Choroid plexus epithelial cell (primary cell): ENCODE data around the gene ST6GALNAC2.
A peak's percentile ranks its signal among the peaks of the same experiment; 100 is the strongest.
"Not testable (repeated sequence)": the region's sequence is repeated elsewhere in the genome, so short reads cannot be mapped to it uniquely, and the experiment has no call there.

Experiments
- DNase-seq: peaks from one replicate; pipeline ENCODE4 v3.0.0-alpha.2; 2010; ENCODE audit warnings: low read depth
- H3K4me3 ChIP-seq: 2 replicates; pipeline ENCODE4 v1.5.1; 2011; ENCODE audit warnings: low read depth, mild to moderate bottlenecking, control low read depth, low read length, moderate library complexity
- TF ChIP-seq, protein P1 (sequence below): conservative IDR thresholded peaks from 2 replicates; pipeline ENCODE4 v1.5.1; 2011; ENCODE audit warnings: low read depth, mild to moderate bottlenecking, control low read depth, inconsistent platforms, low read length, moderate library complexity

The ST6GALNAC2 gene

GRCh38 chr17:76566613-76566943 is 19.1 kb downstream of the ST6GALNAC2 start:
- H3K4me3 ChIP-seq, result no peak overlapping the region
- no peak for DNase-seq
- TF ChIP-seq, protein P1, sequence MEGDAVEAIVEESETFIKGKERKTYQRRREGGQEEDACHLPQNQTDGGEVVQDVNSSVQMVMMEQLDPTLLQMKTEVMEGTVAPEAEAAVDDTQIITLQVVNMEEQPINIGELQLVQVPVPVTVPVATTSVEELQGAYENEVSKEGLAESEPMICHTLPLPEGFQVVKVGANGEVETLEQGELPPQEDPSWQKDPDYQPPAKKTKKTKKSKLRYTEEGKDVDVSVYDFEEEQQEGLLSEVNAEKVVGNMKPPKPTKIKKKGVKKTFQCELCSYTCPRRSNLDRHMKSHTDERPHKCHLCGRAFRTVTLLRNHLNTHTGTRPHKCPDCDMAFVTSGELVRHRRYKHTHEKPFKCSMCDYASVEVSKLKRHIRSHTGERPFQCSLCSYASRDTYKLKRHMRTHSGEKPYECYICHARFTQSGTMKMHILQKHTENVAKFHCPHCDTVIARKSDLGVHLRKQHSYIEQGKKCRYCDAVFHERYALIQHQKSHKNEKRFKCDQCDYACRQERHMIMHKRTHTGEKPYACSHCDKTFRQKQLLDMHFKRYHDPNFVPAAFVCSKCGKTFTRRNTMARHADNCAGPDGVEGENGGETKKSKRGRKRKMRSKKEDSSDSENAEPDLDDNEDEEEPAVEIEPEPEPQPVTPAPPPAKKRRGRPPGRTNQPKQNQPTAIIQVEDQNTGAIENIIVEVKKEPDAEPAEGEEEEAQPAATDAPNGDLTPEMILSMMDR, result no peak

- no peak overlapping the region for H3K4me3 ChIP-seq
- DNase-seq, result no peak
- TF ChIP-seq, protein P1, result no peak
Observed at GRCh38 chr17:76565728-76566612, 19.7 kb downstream of the ST6GALNAC2 start.

- not testable (repeated sequence) for DNase-seq, H3K4me3 ChIP-seq
Observed at GRCh38 chr17:76564991-76565727, 20.5 kb downstream of the ST6GALNAC2 start.

DNA sequence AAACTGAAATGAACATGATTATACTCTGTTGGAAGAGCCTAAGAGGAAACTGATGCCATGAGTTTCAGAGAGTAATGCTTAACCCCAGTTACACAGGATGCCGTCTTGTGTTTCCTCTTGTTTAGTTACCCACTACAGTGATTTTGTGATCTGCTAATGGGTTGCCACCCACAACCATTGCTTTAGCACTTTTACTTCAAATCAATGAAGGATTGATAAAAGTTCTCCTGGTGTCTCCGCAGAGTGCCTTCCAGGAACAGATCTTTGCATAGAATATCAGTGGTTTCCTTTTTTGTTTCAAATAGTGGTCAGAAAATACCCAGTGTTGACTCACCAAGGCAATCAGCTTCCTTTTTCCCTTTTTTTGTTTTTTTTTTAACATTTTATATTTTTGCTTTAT is 22.3 kb downstream of the ST6GALNAC2 start:
- not testable (repeated sequence) for DNase-seq, H3K4me3 ChIP-seq

DNA sequence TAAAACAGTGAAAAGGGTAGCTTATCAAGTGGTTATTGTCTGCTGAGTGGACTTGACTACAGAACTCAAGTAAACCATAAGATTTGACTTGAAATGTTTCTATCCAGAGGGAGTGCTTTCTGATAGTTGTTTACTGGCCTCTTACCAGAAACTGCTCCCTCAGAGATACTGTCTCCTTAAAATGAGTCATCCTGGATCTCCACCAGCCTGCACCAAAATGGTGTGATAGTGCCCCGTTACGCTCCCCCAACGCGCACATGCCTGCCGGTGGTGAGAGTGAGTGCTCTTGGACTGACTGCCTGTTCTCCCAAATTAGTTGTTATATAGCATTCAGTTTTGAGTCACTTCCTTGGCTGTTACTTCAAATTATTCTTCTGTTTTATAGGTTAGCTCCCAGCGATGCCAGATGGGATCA is 22.9 kb downstream of the ST6GALNAC2 start:
- peak; percentile 59 for DNase-seq
- no peak overlapping the region for H3K4me3 ChIP-seq
- TF ChIP-seq, protein P1, result no peak

DNA sequence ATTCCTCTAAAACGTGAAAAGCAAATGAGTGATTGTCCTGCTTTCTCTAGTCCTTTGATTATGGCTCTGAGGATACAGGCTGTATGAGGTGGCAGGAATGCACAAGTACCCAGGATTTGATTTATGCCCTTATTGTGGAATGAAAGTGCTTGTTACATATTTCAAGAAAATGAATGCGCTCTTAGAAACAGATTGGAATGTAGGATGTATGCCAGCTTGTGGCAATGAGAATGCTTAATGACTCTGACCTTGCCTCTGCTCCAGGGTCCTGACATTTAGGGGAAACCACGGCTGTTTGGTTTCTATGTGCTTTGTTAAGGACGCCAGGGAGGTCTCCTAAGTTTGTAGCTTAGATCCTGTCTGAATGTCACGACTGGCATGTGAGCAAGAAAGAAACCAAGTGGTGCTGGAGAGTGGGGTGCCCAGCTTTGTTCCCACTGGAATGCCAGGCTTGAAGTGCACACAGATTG is 23.8 kb downstream of the ST6GALNAC2 start:
- peak; percentile 17 for DNase-seq
- TF ChIP-seq, protein P1, result no peak
- H3K4me3 ChIP-seq, result no peak overlapping the region

DNA sequence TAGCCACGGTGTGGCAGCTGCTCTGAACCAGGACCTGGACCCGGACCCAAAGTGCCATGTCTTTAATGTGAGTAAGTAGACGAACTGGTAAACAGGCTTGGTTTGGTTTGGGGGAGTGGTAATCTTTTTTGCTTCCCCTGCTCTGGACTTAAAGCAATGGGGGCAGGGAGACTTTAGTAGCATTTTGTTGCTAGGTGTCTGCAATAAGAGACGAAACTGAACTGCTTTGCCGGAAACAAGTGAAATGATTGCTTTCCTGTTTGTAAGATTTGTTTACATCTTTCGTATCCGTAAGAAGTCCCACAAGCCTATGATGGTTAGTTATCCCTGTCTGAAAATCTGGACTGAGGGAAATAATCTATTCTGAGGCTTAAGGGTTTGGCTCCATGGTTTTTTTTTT is 24.3 kb downstream of the ST6GALNAC2 start:
- DNase-seq, result no peak
- no peak overlapping the region for H3K4me3 ChIP-seq

More for the DNA sequence above, 24.3 kb downstream of the ST6GALNAC2 start:
- TF ChIP-seq, protein P1, result no peak
